ENCODE results near the gene TREML2. TPM values are rescaled to one million over a fixed set of nuclear protein-coding genes. Genes with fewer than 3 reads are reported as not detected.
"Not testable (repeated sequence)": the region's sequence is repeated elsewhere in the genome, so short reads cannot be mapped to it uniquely, and the experiment has no call there.

Gene TREML2
- total RNA-seq, 4 donors from 2014 or later: 0.09 to 0.10 TPM; not detected in 2

- in situ Hi-C loops (cut with MboI; ENCODE audit: low sequenced_read_pairs in 4 of 4): no loop called here
- ATAC-seq (no peak), DNase-seq (no peak)
- intact Hi-C loops (cut with DNase I; ENCODE audit: low total_unique reads): no loop called here
- Histone ChIP-seq H3K9me3 (no peaks in the 10 kb centered on the region), H3K4me1 (no peaks in the 10 kb centered on the region), H3K27me3 (no peaks in the 10 kb centered on the region), H3K4me3 (no peak overlapping the region), H3K36me3 (no peaks in the 10 kb centered on the region), H3K27ac (no peak overlapping the region)
- TF ChIP-seq POLR2A (IDR thresholded peaks at IDR 0.05): no peak
- no peak for TF ChIP-seq CTCF (IDR thresholded peaks at IDR 0.05 in 4 of 5, conservative IDR thresholded peaks at IDR 0.05 in 1 of 5)
Measured at GRCh38 chr6:41189967-41190366, 11.0 kb downstream of the TREML2 start.

GRCh38 chr6:41189046-41189445 is 11.9 kb downstream of the TREML2 start:
- H3K9me3 ChIP-seq; ATAC-seq; DNase-seq; H3K36me3 ChIP-seq; H3K27ac ChIP-seq; H3K4me3 ChIP-seq; H3K27me3 ChIP-seq; intact Hi-C loops (cut with DNase I; ENCODE audit: low total_unique reads); in situ Hi-C loops (cut with MboI; ENCODE audit: low sequenced_read_pairs in 4 of 4); H3K4me1 ChIP-seq: not testable (repeated sequence)

- Histone ChIP-seq H3K4me3 (no peak overlapping the region), H3K27me3 (no peaks in the 10 kb centered on the region), H3K4me1 (no peaks in the 10 kb centered on the region), H3K9me3 (no peaks in the 10 kb centered on the region), H3K36me3 (no peaks in the 10 kb centered on the region), H3K27ac (no peak overlapping the region)
- intact Hi-C loops (cut with DNase I; ENCODE audit: low total_unique reads) (no loop called here), in situ Hi-C loops (cut with MboI; ENCODE audit: low sequenced_read_pairs in 4 of 4) (no loop called here)
- TF ChIP-seq POLR2A (IDR thresholded peaks at IDR 0.05) (no peak), CTCF (IDR thresholded peaks at IDR 0.05 in 4 of 5, conservative IDR thresholded peaks at IDR 0.05 in 1 of 5) (no peak)
- no peak for DNase-seq
- ATAC-seq: no peak
Measured at GRCh38 chr6:41187924-41188886, 12.7 kb downstream of the TREML2 start.

GRCh38 chr6:41186031-41186562 is 14.9 kb downstream of the TREML2 start:
- ATAC-seq: no peak

More at GRCh38 chr6:41186031-41186562, 14.9 kb downstream of the TREML2 start:
- in situ Hi-C loops (cut with MboI; ENCODE audit: low sequenced_read_pairs in 4 of 4): no loop called here
- no peaks in the 10 kb centered on the region for H3K9me3 ChIP-seq
- TF ChIP-seq CTCF (IDR thresholded peaks at IDR 0.05 in 4 of 5, conservative IDR thresholded peaks at IDR 0.05 in 1 of 5) (no peak), POLR2A (IDR thresholded peaks at IDR 0.05) (no peak)
- no peak overlapping the region for H3K27ac ChIP-seq
- intact Hi-C loops (cut with DNase I; ENCODE audit: low total_unique reads): no loop called here
- H3K36me3 ChIP-seq: no peaks in the 10 kb centered on the region
- no peaks in the 10 kb centered on the region for H3K4me1 ChIP-seq
- no peaks in the 10 kb centered on the region for H3K27me3 ChIP-seq
- no peak overlapping the region for H3K4me3 ChIP-seq
- DNase-seq: no peak
